ENCODE measurements around the gene LRRTM3.

The LRRTM3 gene

GRCh38 chr10:66925373-66925772 is 463 bp upstream of the LRRTM3 start:
- Histone ChIP-seq H3K4me3 (ENCODE audit: low read length) (no peak overlapping the region), H3K27ac (ENCODE audit: low read depth, low read length) (no peak overlapping the region), H4K20me1 (ENCODE audit: control insufficient read depth, insufficient read depth, low read depth, low read length) (no peaks in the 10 kb centered on the region), H3K27me3 (ENCODE audit: control insufficient read depth, low read length) (peaks cover 38% of the 10 kb centered on the region), H3K36me3 (ENCODE audit: control insufficient read depth, low read length) (no peaks in the 10 kb centered on the region), H3K79me2 (ENCODE audit: control insufficient read depth, low read length) (no peaks in the 10 kb centered on the region), H3K4me1 (ENCODE audit: control insufficient read depth, low read length) (no peaks in the 10 kb centered on the region), H3K4me2 (ENCODE audit: low read length) (no peak overlapping the region), H3K9me3 (ENCODE audit: control insufficient read depth, insufficient read depth, low read length) (no peaks in the 10 kb centered on the region), H3K9me2 (replicated peaks; ENCODE audit: control insufficient read depth, low read length) (no peaks in the 10 kb centered on the region), H3F3A (ENCODE audit: control insufficient read depth, insufficient read depth) (no peaks in the 10 kb centered on the region)
- TF ChIP-seq EZH2phosphoT487 (IDR thresholded peaks at IDR 0.05; ENCODE audit: borderline replicate concordance, low read length) (no peak), CTCF (IDR thresholded peaks at IDR 0.05; ENCODE audit: low read depth, low read length, poor library complexity, severe bottlenecking) (no peak)

GRCh38 chr10:66926841-66927240 is 1.0 kb downstream of the LRRTM3 start:
- peaks cover 38% of the 10 kb centered on the region for H3K27me3 ChIP-seq (ENCODE audit: control insufficient read depth, low read length)
- no peak overlapping the region for H3K27ac ChIP-seq (ENCODE audit: low read depth, low read length)
- no peaks in the 10 kb centered on the region for H3F3A ChIP-seq (ENCODE audit: control insufficient read depth, insufficient read depth)
- H3K4me1 ChIP-seq (ENCODE audit: control insufficient read depth, low read length): no peaks in the 10 kb centered on the region
- no peak for TF ChIP-seq EZH2phosphoT487 (IDR thresholded peaks at IDR 0.05; ENCODE audit: borderline replicate concordance, low read length)
- no peak for TF ChIP-seq CTCF (IDR thresholded peaks at IDR 0.05; ENCODE audit: low read depth, low read length, poor library complexity, severe bottlenecking)
- H4K20me1 ChIP-seq (ENCODE audit: control insufficient read depth, insufficient read depth, low read depth, low read length): no peaks in the 10 kb centered on the region
- no peak overlapping the region for H3K4me2 ChIP-seq (ENCODE audit: low read length)
- no peaks in the 10 kb centered on the region for H3K36me3 ChIP-seq (ENCODE audit: control insufficient read depth, low read length)
- H3K9me2 ChIP-seq (replicated peaks; ENCODE audit: control insufficient read depth, low read length): no peaks in the 10 kb centered on the region
- H3K4me3 ChIP-seq (ENCODE audit: low read length): no peak overlapping the region
- no peaks in the 10 kb centered on the region for H3K9me3 ChIP-seq (ENCODE audit: control insufficient read depth, insufficient read depth, low read length)
- no peaks in the 10 kb centered on the region for H3K79me2 ChIP-seq (ENCODE audit: control insufficient read depth, low read length)

GRCh38 chr10:66927251-66927935 is 1.6 kb downstream of the LRRTM3 start:
- H3F3A ChIP-seq (ENCODE audit: control insufficient read depth, insufficient read depth): no peaks in the 10 kb centered on the region
- H3K36me3 ChIP-seq (ENCODE audit: control insufficient read depth, low read length): no peaks in the 10 kb centered on the region
- H3K27ac ChIP-seq (ENCODE audit: low read depth, low read length): no peak overlapping the region
- TF ChIP-seq EZH2phosphoT487 (IDR thresholded peaks at IDR 0.05; ENCODE audit: borderline replicate concordance, low read length): no peak
- no peak for TF ChIP-seq CTCF (IDR thresholded peaks at IDR 0.05; ENCODE audit: low read depth, low read length, poor library complexity, severe bottlenecking)
- no peaks in the 10 kb centered on the region for H3K9me3 ChIP-seq (ENCODE audit: control insufficient read depth, insufficient read depth, low read length)
- H3K4me2 ChIP-seq (ENCODE audit: low read length): no peak overlapping the region
- no peak overlapping the region for H3K4me3 ChIP-seq (ENCODE audit: low read length)
- H3K79me2 ChIP-seq (ENCODE audit: control insufficient read depth, low read length): no peaks in the 10 kb centered on the region
- peaks cover 38% of the 10 kb centered on the region for H3K27me3 ChIP-seq (ENCODE audit: control insufficient read depth, low read length)
- H3K9me2 ChIP-seq (replicated peaks; ENCODE audit: control insufficient read depth, low read length): no peaks in the 10 kb centered on the region
- H4K20me1 ChIP-seq (ENCODE audit: control insufficient read depth, insufficient read depth, low read depth, low read length): no peaks in the 10 kb centered on the region
- H3K4me1 ChIP-seq (ENCODE audit: control insufficient read depth, low read length): no peaks in the 10 kb centered on the region
